ENCODE results near the gene NADK2.
"Not testable (repeated sequence)": the region's sequence is repeated elsewhere in the genome, so short reads cannot be mapped to it uniquely, and the experiment has no call there.

Gene NADK2, protein sequence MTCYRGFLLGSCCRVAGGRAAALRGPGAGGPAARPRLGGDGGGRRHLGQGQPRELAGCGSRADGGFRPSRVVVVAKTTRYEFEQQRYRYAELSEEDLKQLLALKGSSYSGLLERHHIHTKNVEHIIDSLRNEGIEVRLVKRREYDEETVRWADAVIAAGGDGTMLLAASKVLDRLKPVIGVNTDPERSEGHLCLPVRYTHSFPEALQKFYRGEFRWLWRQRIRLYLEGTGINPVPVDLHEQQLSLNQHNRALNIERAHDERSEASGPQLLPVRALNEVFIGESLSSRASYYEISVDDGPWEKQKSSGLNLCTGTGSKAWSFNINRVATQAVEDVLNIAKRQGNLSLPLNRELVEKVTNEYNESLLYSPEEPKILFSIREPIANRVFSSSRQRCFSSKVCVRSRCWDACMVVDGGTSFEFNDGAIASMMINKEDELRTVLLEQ

DNA sequence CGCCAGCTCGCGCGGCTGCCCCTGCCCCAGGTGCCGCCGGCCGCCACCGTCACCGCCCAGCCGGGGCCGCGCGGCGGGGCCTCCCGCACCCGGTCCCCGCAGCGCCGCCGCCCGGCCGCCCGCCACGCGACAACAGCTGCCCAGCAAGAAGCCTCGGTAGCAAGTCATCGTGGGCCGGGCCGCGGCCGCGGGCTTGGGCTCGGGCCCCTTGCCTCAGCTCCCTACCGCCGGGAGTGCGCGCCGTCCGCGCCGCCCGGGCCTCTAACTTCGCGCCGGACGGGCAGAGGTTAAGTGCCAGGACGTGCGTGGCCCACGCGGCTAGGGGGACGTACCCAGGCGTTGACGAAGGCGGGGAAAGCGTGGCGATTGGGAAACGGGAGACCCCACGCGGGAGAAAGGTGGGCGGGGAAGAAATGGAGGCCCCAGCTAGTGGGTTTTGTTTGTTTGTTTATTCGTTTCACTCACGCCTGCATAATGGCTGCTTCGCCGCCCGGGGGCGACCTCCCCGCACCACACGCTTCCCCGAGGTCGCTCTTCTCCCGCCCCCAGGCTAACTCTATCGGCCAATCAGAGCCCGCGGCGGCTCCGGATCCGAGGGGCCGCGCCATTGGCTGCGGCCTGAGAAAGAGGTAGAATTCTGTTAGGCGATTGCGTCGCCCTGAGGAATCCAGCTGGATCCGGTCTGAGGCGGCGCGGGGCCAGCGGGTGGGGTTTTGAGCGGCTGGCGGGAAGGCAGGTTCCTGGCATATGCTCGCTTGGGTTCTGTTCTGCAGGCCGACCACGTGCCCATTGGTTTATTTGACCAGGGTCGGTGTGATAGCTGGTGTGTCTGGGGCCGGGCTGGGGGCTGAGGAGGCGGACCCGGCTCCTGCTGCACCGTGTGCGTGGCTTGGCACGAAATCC lies at the start of gene NADK2:
TSS of gene NADK2 (minus strand) at position 295 of the 903 bp plus-strand sequence. CDS start at position 168, 127 bp downstream.
- TF ChIP-seq POLR2A (IDR thresholded peaks at IDR 0.05; ENCODE audit: low read length), result peak; percentile 88
- no peak for TF ChIP-seq GATA1 (IDR thresholded peaks at IDR 0.05; ENCODE audit: low read depth, low read length)

DNA sequence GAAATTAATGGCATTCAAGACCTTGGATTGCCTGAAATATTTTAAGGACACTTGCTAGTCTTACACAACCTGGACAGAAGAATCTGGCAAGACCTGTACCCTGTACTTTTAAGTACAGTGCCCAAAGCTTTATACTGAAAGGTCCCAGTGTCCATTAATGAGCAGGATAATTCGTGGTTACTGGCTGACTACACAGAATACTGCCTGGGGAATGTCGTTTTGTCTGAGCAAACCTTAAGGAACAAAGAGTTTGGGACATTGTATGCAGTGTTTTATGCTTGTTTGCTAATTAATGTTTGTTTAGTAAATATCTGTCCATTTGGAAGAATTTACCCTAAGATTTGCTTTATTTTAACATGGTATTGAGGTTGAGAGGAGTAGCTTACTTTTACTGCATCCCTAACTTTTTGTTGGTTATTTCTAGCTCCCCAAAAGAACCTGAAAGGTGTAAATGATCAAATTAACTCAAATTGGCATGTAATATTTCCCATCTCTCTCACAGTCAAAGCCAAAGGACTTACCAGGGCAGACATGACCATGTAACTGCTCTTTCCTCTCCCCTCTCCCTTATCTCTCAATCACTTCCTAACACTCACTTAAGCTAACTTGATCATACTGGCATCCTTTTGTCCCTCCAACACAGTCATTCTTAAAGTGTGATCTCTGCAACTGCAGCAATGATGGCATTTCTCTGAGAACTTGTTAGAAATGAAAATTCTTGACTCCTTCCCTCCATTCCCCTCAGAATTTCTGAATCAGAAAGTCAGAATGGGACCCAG lies 44.3 kb upstream of the NADK2 start:
- TF ChIP-seq GATA1 (IDR thresholded peaks at IDR 0.05; ENCODE audit: low read depth, low read length) (no peak), POLR2A (IDR thresholded peaks at IDR 0.05; ENCODE audit: low read length) (no peak)
- no peak for DNase-seq

More for the DNA sequence above, at the start of gene NADK2:
- DNase-seq, result peak; percentile 97 to 98

DNA sequence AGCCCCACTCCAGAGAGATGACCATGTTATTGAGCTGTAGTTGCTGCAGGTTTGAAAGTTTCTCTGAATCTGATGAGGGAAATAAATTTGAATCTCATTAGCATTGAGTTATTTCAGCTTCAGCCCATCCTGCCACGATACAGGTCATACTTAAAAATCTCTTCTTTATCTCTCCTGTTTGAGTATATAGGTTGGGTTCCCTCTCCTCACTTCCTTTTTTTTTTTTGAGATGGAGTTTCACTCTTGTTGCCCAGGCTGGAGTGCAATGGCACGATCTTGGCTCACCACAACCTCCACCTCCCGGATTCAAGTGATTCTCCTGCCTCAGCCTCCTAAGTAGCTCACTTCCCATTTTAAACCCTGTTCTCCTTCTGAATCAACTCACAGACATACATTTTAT lies 42.0 kb upstream of the NADK2 start:
- not testable (repeated sequence) for DNase-seq

DNA sequence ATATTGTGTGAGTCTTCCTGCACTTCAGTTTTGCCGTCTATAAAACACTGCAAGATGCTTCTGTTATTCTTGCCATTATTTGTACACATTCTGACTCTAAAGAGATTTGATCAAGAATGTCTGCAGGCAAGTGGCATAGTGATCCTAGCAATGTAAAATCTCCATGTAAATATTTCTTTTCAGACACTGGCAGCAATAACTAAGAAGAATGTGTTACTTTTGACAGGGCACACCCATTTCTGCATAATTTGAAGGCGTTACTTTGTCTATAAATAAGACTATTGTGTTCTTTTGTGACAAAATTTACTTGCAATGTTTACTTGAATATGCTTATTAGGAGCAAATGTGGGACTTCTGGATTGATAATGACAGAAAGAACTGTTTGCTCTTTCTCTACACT lies 39.9 kb upstream of the NADK2 start:
- no peak for DNase-seq

DNA sequence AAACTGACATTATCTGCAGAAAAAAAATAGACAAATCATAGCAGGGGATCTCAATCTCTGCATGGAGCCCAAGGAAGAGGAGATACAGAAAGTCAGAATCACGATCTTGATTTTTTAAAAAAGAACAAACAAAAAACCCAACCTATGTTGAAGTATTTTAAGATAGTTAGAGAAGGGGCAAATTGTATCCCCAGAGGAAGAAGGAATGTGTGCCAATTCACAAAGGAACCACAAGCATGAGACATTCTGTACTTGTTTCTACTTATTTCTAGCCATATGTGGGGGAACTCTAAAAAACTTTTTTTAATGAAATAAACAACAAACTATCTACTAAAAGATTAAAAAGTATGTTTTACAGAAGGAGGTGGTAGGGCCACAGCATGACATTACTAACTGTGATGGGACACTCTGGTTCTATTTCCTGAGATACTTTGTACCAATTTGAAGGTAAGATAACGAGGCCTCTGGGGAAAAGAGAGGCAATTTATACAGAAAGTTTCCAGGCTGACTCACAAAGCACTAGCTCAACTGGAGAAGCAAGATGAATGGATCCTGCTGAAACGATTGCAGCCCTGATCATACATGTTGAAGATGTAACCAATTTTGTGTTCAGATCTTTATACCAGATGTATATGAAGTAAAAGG lies 37.5 kb upstream of the NADK2 start:
- TF ChIP-seq POLR2A (IDR thresholded peaks at IDR 0.05; ENCODE audit: low read length), result no peak
- no peak for TF ChIP-seq GATA1 (IDR thresholded peaks at IDR 0.05; ENCODE audit: low read depth, low read length)
- DNase-seq, result no peak

More for the DNA sequence above, 39.9 kb upstream of the NADK2 start:
- TF ChIP-seq POLR2A (IDR thresholded peaks at IDR 0.05; ENCODE audit: low read length), result no peak
- no peak for TF ChIP-seq GATA1 (IDR thresholded peaks at IDR 0.05; ENCODE audit: low read depth, low read length)

DNA sequence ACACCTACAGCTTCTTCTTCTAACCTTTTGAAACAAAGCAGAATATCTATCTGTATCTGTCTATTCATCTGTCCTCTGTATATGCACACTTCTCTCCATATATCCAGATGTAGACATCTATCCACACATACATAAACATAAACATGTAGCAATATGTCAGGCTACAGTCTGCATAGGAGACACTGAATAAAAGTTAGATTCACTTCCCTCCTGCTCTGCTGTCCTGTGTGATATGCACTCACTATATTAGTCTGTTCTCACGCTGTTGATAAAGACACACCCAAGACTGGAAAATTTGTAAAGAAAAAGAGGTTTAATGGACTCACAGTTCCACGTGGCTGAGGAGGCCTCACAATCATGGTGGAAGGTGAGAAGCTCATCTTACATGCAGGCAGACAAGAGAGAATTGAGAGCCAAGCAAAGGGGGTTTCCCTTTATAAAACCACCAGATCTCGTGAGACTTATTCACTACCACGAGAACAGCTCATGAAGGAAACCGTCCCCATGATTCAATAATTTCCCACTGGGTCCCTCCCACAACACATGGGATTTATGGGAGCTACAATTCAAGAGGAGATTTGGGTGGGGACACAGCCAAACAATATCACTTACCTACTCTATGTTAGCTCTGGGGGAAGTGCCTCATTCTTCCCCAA lies 35.9 kb upstream of the NADK2 start:
- DNase-seq, result no peak
- TF ChIP-seq GATA1 (IDR thresholded peaks at IDR 0.05; ENCODE audit: low read depth, low read length), result no peak
- no peak for TF ChIP-seq POLR2A (IDR thresholded peaks at IDR 0.05; ENCODE audit: low read length)

DNA sequence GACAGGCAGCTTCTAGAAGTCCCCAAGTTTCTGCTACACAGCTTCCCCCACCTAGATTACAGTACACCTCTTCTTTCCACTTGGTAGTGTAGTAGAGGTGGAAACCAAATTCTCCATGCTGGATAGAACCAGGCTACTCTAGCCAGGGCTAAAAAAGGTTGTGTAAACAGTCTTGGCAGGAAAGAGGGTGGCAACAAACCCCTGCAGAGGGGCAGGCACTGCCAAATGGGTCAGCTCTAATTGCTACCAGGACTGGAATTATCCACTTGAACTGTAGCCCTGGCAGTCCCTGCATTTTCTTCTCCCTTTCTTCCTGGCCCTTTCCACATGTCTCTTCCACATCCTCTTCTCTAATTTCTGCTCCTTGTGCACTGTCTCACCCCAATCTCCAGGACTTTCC lies 35.1 kb upstream of the NADK2 start:
- no peak for TF ChIP-seq GATA1 (IDR thresholded peaks at IDR 0.05; ENCODE audit: low read depth, low read length)
- TF ChIP-seq POLR2A (IDR thresholded peaks at IDR 0.05; ENCODE audit: low read length), result no peak
- no peak for DNase-seq

DNA sequence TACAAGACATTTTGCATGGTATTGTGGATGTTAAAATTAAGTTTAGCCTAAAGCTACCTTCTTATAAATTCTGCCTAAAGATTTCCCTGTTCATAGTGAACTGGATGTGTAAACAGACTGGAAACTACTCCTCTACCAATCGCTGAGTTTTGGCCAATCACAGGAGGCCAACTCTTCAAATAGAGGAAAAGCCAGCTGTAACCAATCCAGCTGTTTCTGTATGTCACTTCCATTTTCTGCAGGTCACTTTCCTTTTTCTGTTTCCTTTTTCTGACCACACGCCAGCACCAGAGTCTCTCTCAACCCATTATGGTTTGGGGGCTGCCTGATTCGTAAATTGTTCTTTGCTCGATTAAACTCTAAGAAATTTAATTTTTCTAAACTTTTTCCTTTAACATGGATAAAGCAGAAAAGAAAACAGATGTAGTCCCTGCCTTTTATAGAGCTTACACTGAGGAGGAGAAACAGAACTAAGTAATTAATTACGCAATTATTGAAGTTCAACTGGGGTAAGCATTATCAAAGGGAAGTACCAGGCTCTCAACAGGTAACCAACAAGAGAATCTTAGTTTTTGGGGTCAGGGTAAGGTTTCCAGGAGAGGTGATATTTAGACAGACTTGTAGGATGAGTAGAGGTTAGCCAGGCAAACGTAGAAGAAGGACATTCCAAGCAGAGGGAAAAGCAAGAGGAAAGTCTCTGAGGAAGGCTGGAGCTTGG lies 32.2 kb upstream of the NADK2 start:
- DNase-seq, result no peak
- no peak for TF ChIP-seq POLR2A (IDR thresholded peaks at IDR 0.05; ENCODE audit: low read length)
- no peak for TF ChIP-seq GATA1 (IDR thresholded peaks at IDR 0.05; ENCODE audit: low read depth, low read length)

DNA sequence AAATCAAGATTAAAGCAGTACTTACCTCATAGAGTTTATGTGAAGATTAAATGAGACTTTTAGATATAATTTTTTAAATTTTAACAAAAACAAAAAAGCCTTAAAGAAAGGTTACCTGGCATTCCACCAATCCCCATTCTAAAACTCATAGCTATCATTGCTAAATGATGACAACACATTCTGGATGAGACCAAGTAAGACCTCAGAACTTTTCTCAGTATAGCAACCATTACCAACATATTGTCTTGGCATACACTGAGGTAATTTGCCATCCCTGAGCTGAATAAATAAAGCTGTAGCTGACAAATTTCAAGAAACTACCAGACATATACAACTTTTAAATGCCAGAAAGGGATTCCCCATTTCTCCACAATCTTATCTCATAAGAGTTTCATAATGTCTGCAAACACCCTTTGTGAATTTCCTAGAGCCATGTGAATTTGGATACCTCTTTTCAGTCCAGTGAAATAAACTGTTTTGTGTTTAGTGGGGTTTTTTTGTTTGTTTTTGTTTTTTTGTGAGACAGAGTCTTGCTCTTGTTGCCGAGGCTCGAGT lies 30.5 kb upstream of the NADK2 start:
- DNase-seq, result no peak
- TF ChIP-seq POLR2A (IDR thresholded peaks at IDR 0.05; ENCODE audit: low read length) (no peak), GATA1 (IDR thresholded peaks at IDR 0.05; ENCODE audit: low read depth, low read length) (no peak)

DNA sequence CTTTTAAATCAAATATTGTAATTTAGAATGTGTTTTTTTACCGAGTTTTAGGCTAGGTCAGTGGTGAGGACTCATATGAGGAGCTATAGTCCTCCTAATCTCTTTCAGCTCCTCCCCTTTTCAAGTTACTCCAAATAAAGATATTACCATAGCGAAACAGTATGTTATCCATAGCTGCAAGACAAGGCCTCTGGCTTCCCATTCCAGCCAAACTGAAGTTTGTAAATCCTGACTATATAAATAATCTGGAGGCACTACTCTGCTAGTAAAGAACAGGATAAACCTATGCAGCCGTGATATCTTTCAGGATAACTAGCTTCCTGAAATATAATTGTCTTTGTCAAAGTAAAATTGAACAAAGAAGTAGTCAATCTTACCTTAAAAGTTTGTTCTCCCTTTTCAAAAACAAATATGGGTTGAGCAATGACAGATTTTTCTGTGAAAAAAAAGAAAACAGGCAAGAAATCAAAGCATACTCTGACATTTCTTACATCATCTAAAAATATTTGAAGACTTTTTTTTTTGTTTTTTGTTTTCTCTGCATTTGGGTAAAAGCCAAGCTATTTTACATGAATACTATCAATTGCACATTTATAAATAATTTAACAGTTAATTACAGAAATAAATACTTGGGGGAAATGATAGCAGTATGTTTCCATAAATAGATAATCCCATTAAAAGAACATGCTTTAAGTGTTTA lies 29.3 kb upstream of the NADK2 start:
- no peak for DNase-seq
- no peak for TF ChIP-seq GATA1 (IDR thresholded peaks at IDR 0.05; ENCODE audit: low read depth, low read length)
- TF ChIP-seq POLR2A (IDR thresholded peaks at IDR 0.05; ENCODE audit: low read length), result no peak

DNA sequence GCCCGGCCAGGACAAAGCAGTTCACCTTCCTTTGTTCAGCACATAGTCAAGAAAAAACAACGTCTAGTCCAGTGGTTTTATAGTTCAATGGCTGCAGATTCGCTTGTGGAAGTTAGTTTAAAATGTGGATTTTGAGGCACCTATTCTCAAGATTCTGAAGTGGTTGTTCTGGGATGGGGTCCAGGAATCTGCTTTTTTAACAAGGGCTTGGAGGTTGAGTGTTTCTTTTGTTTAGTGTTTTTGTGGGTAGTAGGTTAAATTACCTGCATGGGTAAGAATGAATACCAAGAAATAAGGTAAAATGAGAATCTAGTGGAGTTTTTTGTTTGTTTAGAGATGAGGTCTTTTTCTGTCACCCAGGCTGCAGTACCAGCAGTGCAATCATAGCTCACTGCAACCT lies 28.4 kb upstream of the NADK2 start:
- DNase-seq, result no peak
- TF ChIP-seq GATA1 (IDR thresholded peaks at IDR 0.05; ENCODE audit: low read depth, low read length), result no peak
- no peak for TF ChIP-seq POLR2A (IDR thresholded peaks at IDR 0.05; ENCODE audit: low read length)
